ENCODE data around the gene ELOVL7. TPM values are rescaled to one million over a fixed set of nuclear protein-coding genes. Genes with fewer than 3 reads are reported as not detected.
"Not testable (repeated sequence)": the region's sequence is repeated elsewhere in the genome, so short reads cannot be mapped to it uniquely, and the experiment has no call there.

Gene ELOVL7
- total RNA-seq, 2 experiments from 2014 or later = not detected

- Mint-ChIP-seq H3K27me3 (no peaks in the 10 kb centered on the region), H3K9me3 (peaks cover 10% of the 10 kb centered on the region), H3K27ac (no peak overlapping the region), H3K4me3 (no peak overlapping the region), H3K4me1 (ENCODE audit: low read depth) (no peaks in the 10 kb centered on the region), H3K36me3 (ENCODE audit: low read depth) (no peaks in the 10 kb centered on the region)
- Histone ChIP-seq H3K27me3 (ENCODE audit: control insufficient read depth in 1 of 2, insufficient read depth in 2 of 2, low read length in 2 of 2) (no peaks in the 10 kb centered on the region), H3K9me3 (ENCODE audit: control insufficient read depth in 1 of 2, insufficient read depth in 1 of 2, low read length in 2 of 2) (peaks cover 0 to 23% of the 10 kb centered on the region in 2 experiments), H3K27ac (ENCODE audit: low read depth in 1 of 2, low read length in 2 of 2) (no peak overlapping the region), H3K36me3 (ENCODE audit: insufficient read depth, low read length) (no peaks in the 10 kb centered on the region), H3K4me1 (ENCODE audit: insufficient read depth, low read length) (no peaks in the 10 kb centered on the region), H3K4me3 (ENCODE audit: low read length) (no peak overlapping the region)
- intact Hi-C loops (cut with DNase I, micrococcal nuclease) = no loop called here
- DNase-seq (no peak), ATAC-seq (ENCODE audit: poor library complexity) (no peak)
- POLR2A ChIA-PET = no interaction called here
- CTCF ChIA-PET = no interaction called here
- TF ChIP-seq, protein P1, sequence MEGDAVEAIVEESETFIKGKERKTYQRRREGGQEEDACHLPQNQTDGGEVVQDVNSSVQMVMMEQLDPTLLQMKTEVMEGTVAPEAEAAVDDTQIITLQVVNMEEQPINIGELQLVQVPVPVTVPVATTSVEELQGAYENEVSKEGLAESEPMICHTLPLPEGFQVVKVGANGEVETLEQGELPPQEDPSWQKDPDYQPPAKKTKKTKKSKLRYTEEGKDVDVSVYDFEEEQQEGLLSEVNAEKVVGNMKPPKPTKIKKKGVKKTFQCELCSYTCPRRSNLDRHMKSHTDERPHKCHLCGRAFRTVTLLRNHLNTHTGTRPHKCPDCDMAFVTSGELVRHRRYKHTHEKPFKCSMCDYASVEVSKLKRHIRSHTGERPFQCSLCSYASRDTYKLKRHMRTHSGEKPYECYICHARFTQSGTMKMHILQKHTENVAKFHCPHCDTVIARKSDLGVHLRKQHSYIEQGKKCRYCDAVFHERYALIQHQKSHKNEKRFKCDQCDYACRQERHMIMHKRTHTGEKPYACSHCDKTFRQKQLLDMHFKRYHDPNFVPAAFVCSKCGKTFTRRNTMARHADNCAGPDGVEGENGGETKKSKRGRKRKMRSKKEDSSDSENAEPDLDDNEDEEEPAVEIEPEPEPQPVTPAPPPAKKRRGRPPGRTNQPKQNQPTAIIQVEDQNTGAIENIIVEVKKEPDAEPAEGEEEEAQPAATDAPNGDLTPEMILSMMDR (IDR thresholded peaks at IDR 0.05) = no peak
Measured at GRCh38 chr5:60738461-60738860, 105.6 kb downstream of the ELOVL7 start.

DNA sequence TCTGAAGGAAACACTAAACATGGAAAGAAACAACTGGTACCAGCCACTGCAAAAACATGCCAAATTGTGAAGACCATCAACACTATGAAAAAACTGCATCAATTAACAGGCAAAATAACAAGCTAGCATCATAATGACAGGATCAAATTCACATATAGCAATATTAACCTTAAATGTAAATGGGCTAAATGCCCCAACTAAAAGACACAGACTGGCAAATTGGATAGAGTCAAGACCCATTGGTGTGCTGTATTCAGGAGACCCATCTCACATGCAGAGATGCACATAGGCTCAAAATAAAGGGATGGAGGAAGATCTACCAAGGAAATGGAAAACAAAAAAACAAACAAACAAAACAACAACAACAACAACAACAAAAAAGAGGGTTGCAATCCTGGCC lies 113.2 kb downstream of the ELOVL7 start:
- DNase-seq; H3K4me3 ChIP-seq (ENCODE audit: low read length); ATAC-seq (ENCODE audit: poor library complexity); H3K27ac ChIP-seq (ENCODE audit: low read depth in 1 of 2, low read length in 2 of 2); H3K36me3 ChIP-seq (ENCODE audit: insufficient read depth, low read length); intact Hi-C loops (cut with DNase I, micrococcal nuclease); H3K27me3 ChIP-seq (ENCODE audit: control insufficient read depth in 1 of 2, insufficient read depth in 2 of 2, low read length in 2 of 2); H3K4me3 Mint-ChIP-seq; H3K36me3 Mint-ChIP-seq (ENCODE audit: low read depth); POLR2A ChIA-PET; H3K9me3 ChIP-seq (ENCODE audit: control insufficient read depth in 1 of 2, insufficient read depth in 1 of 2, low read length in 2 of 2); CTCF ChIA-PET; H3K9me3 Mint-ChIP-seq; H3K27ac Mint-ChIP-seq; H3K4me1 ChIP-seq (ENCODE audit: insufficient read depth, low read length); H3K4me1 Mint-ChIP-seq (ENCODE audit: low read depth): not testable (repeated sequence)
- peaks cover 25% of the 10 kb centered on the region for H3K27me3 Mint-ChIP-seq

- ATAC-seq (ENCODE audit: poor library complexity) (no peak), DNase-seq (no peak)
- Histone ChIP-seq H3K9me3 (ENCODE audit: control insufficient read depth in 1 of 2, insufficient read depth in 1 of 2, low read length in 2 of 2) (peaks cover 0 to 5% of the 10 kb centered on the region in 2 experiments), H3K4me1 (ENCODE audit: insufficient read depth, low read length) (no peaks in the 10 kb centered on the region), H3K27me3 (ENCODE audit: control insufficient read depth in 1 of 2, insufficient read depth in 2 of 2, low read length in 2 of 2) (no peaks in the 10 kb centered on the region), H3K27ac (ENCODE audit: low read depth in 1 of 2, low read length in 2 of 2) (no peak overlapping the region), H3K4me3 (ENCODE audit: low read length) (no peak overlapping the region), H3K36me3 (ENCODE audit: insufficient read depth, low read length) (no peaks in the 10 kb centered on the region)
- intact Hi-C loops (cut with DNase I, micrococcal nuclease) = no loop called here
- Mint-ChIP-seq H3K27ac (no peak overlapping the region), H3K4me1 (ENCODE audit: low read depth) (no peaks in the 10 kb centered on the region), H3K9me3 (peaks cover 2% of the 10 kb centered on the region), H3K4me3 (no peak overlapping the region), H3K36me3 (ENCODE audit: low read depth) (no peaks in the 10 kb centered on the region), H3K27me3 (peaks cover 29% of the 10 kb centered on the region)
- ChIA-PET POLR2A (no interaction called here), CTCF (no interaction called here)
- TF ChIP-seq, protein P1 (IDR thresholded peaks at IDR 0.05) = no peak
Measured at GRCh38 chr5:60727033-60727679, 116.9 kb downstream of the ELOVL7 start.

GRCh38 chr5:60724126-60724525 lies 119.9 kb downstream of the ELOVL7 start:
- H3K9me3 ChIP-seq (ENCODE audit: control insufficient read depth in 1 of 2, insufficient read depth in 1 of 2, low read length in 2 of 2) = peaks cover 0 to 5% of the 10 kb centered on the region in 2 experiments
- ChIA-PET CTCF (interaction anchor here (0.6 kb wide), 1 partner anchor 35 kb away, joined by 3 read pairs; no protein-coding TSS in a partner anchor), POLR2A (no interaction called here)
- H3K4me3 ChIP-seq (ENCODE audit: low read length) = no peak overlapping the region
- H3K27me3 ChIP-seq (ENCODE audit: control insufficient read depth in 1 of 2, insufficient read depth in 2 of 2, low read length in 2 of 2) = peaks cover 0 to 3% of the 10 kb centered on the region in 2 experiments
- H3K36me3 ChIP-seq (ENCODE audit: insufficient read depth, low read length) = no peaks in the 10 kb centered on the region
- intact Hi-C loops (cut with DNase I, micrococcal nuclease) = no loop called here
- Mint-ChIP-seq H3K27me3 (peaks cover 30% of the 10 kb centered on the region), H3K4me3 (no peak overlapping the region), H3K9me3 (no peaks in the 10 kb centered on the region), H3K27ac (no peak overlapping the region), H3K36me3 (ENCODE audit: low read depth) (no peaks in the 10 kb centered on the region), H3K4me1 (ENCODE audit: low read depth) (no peaks in the 10 kb centered on the region)
- TF ChIP-seq, protein P1 (IDR thresholded peaks at IDR 0.05) = no peak
- no peak overlapping the region for H3K27ac ChIP-seq (ENCODE audit: low read depth in 1 of 2, low read length in 2 of 2)
- ATAC-seq (ENCODE audit: poor library complexity) (no peak), DNase-seq (no peak)
- no peaks in the 10 kb centered on the region for H3K4me1 ChIP-seq (ENCODE audit: insufficient read depth, low read length)
